Adrenal gland (tissue), 12 donors: ENCODE results near the gene SPOUT1. TPM values are rescaled to one million over a fixed set of nuclear protein-coding genes. Genes with fewer than 3 reads are reported as not detected.
A peak's percentile ranks its signal among the peaks of the same experiment; 100 is the strongest.
"Not testable (repeated sequence)": the region's sequence is repeated elsewhere in the genome, so short reads cannot be mapped to it uniquely, and the experiment has no call there.

Experiments used
- DNase-seq, 7 donors: peaks; one replicate each; pipeline ENCODE4 v3.0.0-alpha.2; 2019 to 2020
- H3K27ac ChIP-seq, 5 donors: fragments of 200-600 bp; sonication (generic) in 4 of 5; 1 replicate in 3 of 5; 2 replicates in 2 of 5; pipeline versions ENCODE4 v1.5.1 to v1.8.0; 2016 to 2020; ENCODE audit warnings: mild to moderate bottlenecking in 1 of 5
- H3K27me3 ChIP-seq: fragments of 200-600 bp; 2 replicates; pipeline ENCODE4 v1.8.0; 2021
- H3K36me3 ChIP-seq, 2 donors: fragments of 200-600 bp; replicated peaks in 1 of 2; 1 replicate in 1 of 2; 2 replicates in 1 of 2; pipeline versions ENCODE4 v1.5.1 to v1.8.0; 2018 to 2022
- H3K4me1 ChIP-seq, 2 donors: fragments of 200-600 bp; replicated peaks in 1 of 2; 1 replicate in 1 of 2; 2 replicates in 1 of 2; pipeline versions ENCODE4 v1.5.1 to v1.8.0; 2018 to 2021
- H3K4me3 ChIP-seq, 4 donors: fragments of 200-600 bp; sonication (generic) in 3 of 4; one replicate each; pipeline ENCODE4 v1.5.1; 2016 to 2018
- H3K9me3 ChIP-seq, 3 donors: fragments of 200-600 bp; sonication (generic) in 1 of 3; replicated peaks in 1 of 3; 1 replicate in 2 of 3; 2 replicates in 1 of 3; pipeline versions ENCODE4 v1.5.1 to v1.8.0; 2016 to 2021
- POLR2A ChIP-seq, 2 donors: fragments of 450-650 bp; IDR thresholded peaks; one replicate each; pipeline ENCODE4 v1.6.1; 2017; ENCODE audit warnings: antibody characterized with exemption in 2 of 2, mild to moderate bottlenecking in 2 of 2, moderate library complexity in 1 of 2
- WGBS, 4 donors: extraction: QIAGEN DNeasy Blood & Tissue Kit in 2 of 4; methylation state at CpG; one replicate each; pipeline versions ENCODE4 v1.1.5 to v1.1.7; 2013 to 2017; 5-methylcytosine and 5-hydroxymethylcytosine counted together
- intact Hi-C, 2 donors: fragments of 100-400 bp; cut with DNase I; formaldehyde crosslinking; loops; one replicate each; pipeline versions ENCODE4 v1.14.1 to v1.15.0; 2022 to 2023
- polyA plus RNA-seq, 3 donors: library from polyadenylated mRNA; stranded (reverse); fragments of 200-250 nt in 2 of 3; fragments of 350-450 nt in 1 of 3; fragmentation: Illumina TruSeq in 1 of 3; extraction: RNeasy Lipid Tissue Mini Kit (QIAGEN cat#74804) in 1 of 3; gene quantifications; one replicate each; pipeline ENCODE4 v1.2.3, GENCODE V29; 2013 to 2014
- total RNA-seq, 9 donors: library from RNA; depleted of rRNA in 4 of 9; stranded (reverse); fragments of >200 nt in 4 of 9; fragments of 120-200 nt in 1 of 9; fragmentation: NEBNext Ultra II Directional in 1 of 9; extraction: Animal tissue kit (Norgen Biotek cat#: 25700) in 1 of 9; gene quantifications; one replicate each; pipeline versions ENCODE4 v1.1.0 to v1.2.4, GENCODE V29; 2013 to 2023
- TF ChIP-seq, protein P1 (sequence below), 6 experiments: fragments of 450-650 bp in 4 of 6; fragments of 200-600 bp in 2 of 6; sonication (generic) in 1 of 6; IDR thresholded peaks; 1 replicate in 5 of 6; 2 replicates in 1 of 6; pipeline versions ENCODE4 v1.5.1 to v1.8.0; 2016 to 2021; ENCODE audit warnings: antibody characterized with exemption in 6 of 6, mild to moderate bottlenecking in 2 of 6, moderate library complexity in 1 of 6
- donor health status: healthy with polysubstance abuse.
- donor health status: Bipolar disorder and iron deficiency.
- donor health status: DM: yes; HTN: yes; CAD: no.
- donor health status: DM: no; HTN: no; CAD: no.
- donor health status: DM: no; HTN: no; CAD: no.
- donor health status: DM: yes; HTN: yes; CAD: no.

SPOUT1 gene
- total and polyA plus RNA-seq, 12 donors = 18.5 to 56.3 (median 39.4) TPM

DNA sequence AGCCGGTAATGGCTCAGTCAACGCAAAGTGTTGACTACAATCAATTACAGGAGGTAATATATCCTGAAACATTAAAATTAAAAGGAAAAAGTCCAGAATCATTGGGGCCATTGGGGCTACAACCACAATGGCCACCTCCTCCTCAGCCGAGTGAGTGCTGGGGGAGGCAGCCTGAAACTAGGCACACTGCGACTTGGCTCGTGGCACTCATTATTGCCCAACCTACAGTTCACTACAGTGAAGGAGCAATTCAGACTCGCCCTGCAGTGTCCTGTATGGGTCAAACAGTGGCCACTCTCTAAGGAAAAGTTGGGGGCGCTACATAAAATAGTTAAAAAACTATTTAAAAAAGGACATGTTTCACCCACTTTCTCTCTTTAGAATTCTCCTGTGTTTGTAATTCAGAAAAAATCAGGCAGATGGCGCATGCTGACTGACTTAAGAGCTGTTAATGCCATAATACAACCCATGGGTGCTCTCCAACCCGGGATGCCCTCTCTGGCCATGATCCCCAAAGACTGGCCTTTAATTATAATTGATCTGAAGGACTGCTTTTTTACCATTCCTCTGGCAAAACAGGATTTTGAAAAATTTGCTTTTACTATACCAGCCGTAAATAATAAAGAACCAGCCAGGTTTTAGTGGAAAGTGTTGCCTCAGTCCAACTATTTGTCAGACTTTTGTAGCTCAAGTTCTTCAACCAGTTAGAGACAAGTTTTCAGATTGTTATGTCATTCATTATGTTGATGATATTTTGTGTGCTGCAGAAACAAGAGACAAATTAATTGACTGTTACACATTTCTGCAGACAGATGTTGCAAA is 22.4 kb upstream of the SPOUT1 start:
- TF ChIP-seq, protein P1, sequence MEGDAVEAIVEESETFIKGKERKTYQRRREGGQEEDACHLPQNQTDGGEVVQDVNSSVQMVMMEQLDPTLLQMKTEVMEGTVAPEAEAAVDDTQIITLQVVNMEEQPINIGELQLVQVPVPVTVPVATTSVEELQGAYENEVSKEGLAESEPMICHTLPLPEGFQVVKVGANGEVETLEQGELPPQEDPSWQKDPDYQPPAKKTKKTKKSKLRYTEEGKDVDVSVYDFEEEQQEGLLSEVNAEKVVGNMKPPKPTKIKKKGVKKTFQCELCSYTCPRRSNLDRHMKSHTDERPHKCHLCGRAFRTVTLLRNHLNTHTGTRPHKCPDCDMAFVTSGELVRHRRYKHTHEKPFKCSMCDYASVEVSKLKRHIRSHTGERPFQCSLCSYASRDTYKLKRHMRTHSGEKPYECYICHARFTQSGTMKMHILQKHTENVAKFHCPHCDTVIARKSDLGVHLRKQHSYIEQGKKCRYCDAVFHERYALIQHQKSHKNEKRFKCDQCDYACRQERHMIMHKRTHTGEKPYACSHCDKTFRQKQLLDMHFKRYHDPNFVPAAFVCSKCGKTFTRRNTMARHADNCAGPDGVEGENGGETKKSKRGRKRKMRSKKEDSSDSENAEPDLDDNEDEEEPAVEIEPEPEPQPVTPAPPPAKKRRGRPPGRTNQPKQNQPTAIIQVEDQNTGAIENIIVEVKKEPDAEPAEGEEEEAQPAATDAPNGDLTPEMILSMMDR (IDR thresholded peaks at IDR 0.05) = peak; percentile 31 to 70 (median 61)
- peak in 6 of 7 donors; percentile 36 to 74 (median 50) for DNase-seq
- H3K4me3 ChIP-seq, H3K27me3 ChIP-seq, H3K4me1 ChIP-seq, H3K9me3 ChIP-seq, intact Hi-C loops, H3K36me3 ChIP-seq, H3K27ac ChIP-seq: not testable (repeated sequence)
- WGBS, 4 donors = 74 to 78% (median 75%) methylated on average over 10 of the region's 10 CpGs

DNA sequence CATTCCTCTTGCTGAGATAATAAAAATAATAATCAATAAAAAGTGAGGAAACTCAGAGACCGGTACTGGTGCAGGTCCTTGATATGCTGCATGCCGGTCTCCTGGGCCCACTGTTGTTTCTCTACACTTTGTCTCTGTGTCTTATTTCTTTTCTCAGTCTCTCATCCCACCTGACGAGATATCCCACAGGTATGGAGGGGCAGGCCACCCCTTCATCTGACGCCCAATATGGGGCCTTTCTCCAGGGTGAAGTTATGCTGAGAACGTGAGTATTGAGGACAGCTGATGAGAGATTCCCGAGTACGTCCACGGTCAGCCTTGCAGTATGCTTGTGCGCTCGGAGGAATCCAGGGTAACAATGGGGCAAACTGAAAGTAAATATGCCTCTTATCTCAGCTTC is 21.4 kb upstream of the SPOUT1 start:
- H3K27me3 ChIP-seq, intact Hi-C loops, H3K27ac ChIP-seq, H3K36me3 ChIP-seq, H3K4me1 ChIP-seq, H3K9me3 ChIP-seq, H3K4me3 ChIP-seq, DNase-seq: not testable (repeated sequence)
- 88 to 96% (median 92%) methylated on average over 10 of the region's 10 CpGs for WGBS, 4 donors

DNA sequence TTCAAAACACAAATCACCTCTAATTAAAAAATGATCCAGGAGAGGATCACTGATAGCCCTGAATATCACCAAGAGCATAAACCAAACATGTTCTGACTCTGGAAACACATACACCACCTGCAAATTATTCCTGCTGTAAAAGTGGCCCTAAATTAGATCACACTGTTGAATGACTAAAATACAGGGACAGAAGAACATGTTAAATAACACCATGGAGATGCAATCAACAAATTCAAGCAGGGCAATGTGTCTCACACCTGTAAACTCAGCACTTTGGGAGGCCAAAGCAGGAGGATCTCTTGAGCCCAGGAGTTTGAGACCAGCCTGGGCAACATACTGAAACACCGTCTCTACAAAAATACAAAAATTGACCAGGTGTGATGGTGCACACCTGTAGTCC is 18.2 kb upstream of the SPOUT1 start:
- intact Hi-C loops = no loop called here
- Histone ChIP-seq H3K4me1 (no peaks in the 10 kb centered on the region), H3K27me3 (no peaks in the 10 kb centered on the region), H3K27ac (no peak overlapping the region), H3K36me3 (no peaks in the 10 kb centered on the region), H3K4me3 (no peak overlapping the region), H3K9me3 (no peaks in the 10 kb centered on the region)
- no peak for DNase-seq
- WGBS, 4 donors = 96 to 100% (median 99%) methylated on average over 1 of the region's 1 CpG
- TF ChIP-seq, protein P1 (IDR thresholded peaks at IDR 0.05) = no peak
- TF ChIP-seq POLR2A (IDR thresholded peaks at IDR 0.05) = no peak

DNA sequence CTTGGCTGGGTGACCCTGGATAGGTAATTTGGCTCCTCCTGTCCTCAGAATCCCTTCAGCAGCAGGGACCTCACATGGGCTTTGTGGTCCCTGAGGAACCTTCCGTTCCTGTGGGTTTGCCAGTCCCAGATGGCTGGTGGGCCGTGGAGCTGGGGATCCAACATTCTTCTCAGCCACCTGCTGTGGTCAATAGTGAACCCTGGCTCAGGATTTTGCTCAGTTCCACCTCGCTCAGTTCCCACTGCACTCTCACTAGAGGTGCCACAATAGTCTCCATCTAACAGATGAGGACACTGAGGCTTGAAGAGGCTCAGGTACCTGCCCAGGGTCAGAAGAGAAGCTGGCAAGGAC is 17.1 kb upstream of the SPOUT1 start:
- Histone ChIP-seq H3K4me1 (no peaks in the 10 kb centered on the region), H3K9me3 (no peaks in the 10 kb centered on the region), H3K36me3 (no peaks in the 10 kb centered on the region), H3K27ac (no peak overlapping the region), H3K27me3 (no peaks in the 10 kb centered on the region), H3K4me3 (no peak overlapping the region)
- intact Hi-C loops = no loop called here
- DNase-seq = no peak
- 85 to 96% (median 89%) methylated on average over 2 to 3 of the region's 3 CpGs for WGBS, 4 donors
- TF ChIP-seq, protein P1 (IDR thresholded peaks at IDR 0.05) = no peak
- TF ChIP-seq POLR2A (IDR thresholded peaks at IDR 0.05) = no peak
